ENCODE results near the gene KIF3A.
A peak's percentile ranks its signal among the peaks of the same experiment; 100 is the strongest.

Gene KIF3A

DNA sequence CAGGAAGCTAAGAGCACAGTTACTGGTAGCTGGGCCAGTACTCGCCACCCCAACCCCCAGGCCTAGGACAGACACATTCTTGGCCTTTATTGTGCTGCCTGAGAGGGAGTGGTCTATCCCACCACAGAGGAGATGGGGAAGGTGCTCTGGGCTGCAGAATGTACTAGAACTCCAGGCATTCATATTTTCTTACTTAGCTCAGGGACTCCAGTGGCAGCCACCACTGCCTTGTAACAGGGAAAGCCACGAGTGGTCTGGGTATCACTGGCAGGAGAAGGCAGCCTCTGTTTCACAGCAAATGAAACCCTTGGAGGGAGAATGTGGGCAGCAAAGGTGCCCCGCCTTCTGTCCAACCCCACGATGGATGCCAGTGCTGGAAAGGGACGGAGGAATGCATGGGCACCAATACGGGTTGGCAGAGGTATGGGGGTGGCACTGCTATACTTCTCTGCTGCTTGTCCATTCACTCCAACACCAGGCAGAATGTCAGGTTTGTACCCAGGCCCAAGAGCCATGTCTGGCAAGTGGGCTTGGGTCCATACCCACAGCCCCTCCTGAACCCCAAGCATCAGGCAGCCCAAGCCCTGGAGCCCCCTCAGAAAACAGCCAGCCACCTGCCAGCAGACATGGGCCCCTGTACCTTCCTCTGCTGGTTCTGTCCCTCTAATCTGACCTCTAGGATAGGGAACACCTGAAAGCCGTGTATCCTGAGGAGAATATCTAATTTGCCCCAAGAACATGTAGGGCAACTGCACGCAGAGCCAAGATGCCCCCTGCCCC is 35.1 kb upstream of the KIF3A start:
- H3K4me3 ChIP-seq (ENCODE audit: low read depth, low read length) = no peak overlapping the region
- no peak for DNase-seq (ENCODE audit: low read depth)

GRCh38 chr5:132771503-132771998 is 34.2 kb upstream of the KIF3A start:
- no peak overlapping the region for H3K4me3 ChIP-seq (ENCODE audit: low read depth, low read length)
- peak; percentile 32 for DNase-seq (ENCODE audit: low read depth)

DNA sequence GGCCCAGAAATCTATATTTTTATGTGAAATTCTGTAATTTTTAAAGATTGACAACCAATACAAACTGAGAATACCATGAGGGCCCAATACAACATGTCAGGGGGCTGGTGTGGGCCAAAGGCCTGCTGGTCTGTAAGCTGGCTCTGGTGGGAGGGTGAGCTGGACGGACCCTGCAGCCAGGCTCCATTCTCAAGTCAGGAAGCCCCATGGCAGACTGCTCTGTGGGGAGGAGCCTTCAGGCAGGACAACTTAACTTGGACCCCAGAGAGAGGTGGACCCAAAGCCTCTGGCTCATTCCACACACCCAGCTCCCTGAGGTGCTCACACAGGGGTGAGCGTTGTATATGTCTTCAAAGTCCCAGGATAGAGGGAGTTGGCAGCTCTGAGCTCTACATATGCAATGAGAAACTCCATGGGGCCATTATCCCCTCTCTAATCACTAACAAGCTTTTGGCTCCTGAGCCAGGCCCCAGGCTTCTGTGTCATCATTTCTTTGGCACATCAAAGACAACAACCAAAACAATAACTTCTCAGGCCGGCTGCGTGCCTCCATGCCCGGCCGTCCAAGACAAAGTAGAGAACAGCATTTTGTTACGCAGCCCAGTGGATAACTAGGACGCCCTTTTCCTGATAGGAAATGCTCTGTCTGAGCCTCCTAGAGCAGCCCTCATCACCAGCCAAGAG is 33.3 kb upstream of the KIF3A start:
- DNase-seq (ENCODE audit: low read depth) = no peak
- H3K4me3 ChIP-seq (ENCODE audit: low read depth, low read length) = no peak overlapping the region

DNA sequence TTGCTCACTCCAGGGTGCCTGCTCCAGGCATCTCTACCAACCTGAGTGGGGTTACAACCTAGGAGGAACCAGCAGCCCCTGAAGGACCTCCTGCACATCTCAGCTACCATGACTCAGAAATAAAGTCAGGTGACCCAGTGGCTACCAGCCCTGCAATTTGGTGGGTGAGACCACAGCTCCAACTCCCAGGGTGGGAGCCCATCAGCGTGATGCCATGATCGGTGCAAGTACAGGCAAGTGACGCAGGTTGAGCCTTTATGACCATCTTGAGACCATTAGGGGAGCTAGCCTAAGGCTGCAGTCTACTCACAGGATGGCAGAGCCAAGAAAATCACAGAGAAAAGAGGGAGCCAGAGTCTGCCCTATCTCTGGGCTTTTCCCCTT is 31.1 kb upstream of the KIF3A start:
- no peak overlapping the region for H3K4me3 ChIP-seq (ENCODE audit: low read depth, low read length)
- DNase-seq (ENCODE audit: low read depth) = no peak

DNA sequence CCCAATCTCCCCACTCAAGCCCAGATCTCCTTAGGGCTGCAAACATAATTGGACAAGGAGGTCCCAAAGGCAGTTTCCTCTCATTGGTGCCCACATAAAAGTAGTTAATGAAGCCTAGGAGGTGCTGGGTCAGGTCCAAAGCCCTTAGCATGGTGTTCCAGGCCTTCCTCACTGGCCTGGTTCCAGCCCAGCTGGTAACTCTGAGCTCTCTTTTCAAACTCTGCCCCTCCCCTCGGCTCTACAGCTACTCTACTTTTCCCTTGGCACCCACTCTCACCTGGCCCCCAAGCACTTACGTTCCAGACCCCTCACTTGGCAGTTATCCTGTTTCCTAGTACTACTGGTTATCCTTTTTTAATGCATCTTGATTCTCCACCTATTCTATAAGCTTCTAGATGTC is 29.8 kb upstream of the KIF3A start:
- DNase-seq (ENCODE audit: low read depth) = no peak
- no peak overlapping the region for H3K4me3 ChIP-seq (ENCODE audit: low read depth, low read length)

- H3K4me3 ChIP-seq (ENCODE audit: low read depth, low read length) = no peak overlapping the region
- no peak for DNase-seq (ENCODE audit: low read depth)
These were observed 29.4 kb upstream of the KIF3A start for GRCh38 chr5:132766806-132767055.

DNA sequence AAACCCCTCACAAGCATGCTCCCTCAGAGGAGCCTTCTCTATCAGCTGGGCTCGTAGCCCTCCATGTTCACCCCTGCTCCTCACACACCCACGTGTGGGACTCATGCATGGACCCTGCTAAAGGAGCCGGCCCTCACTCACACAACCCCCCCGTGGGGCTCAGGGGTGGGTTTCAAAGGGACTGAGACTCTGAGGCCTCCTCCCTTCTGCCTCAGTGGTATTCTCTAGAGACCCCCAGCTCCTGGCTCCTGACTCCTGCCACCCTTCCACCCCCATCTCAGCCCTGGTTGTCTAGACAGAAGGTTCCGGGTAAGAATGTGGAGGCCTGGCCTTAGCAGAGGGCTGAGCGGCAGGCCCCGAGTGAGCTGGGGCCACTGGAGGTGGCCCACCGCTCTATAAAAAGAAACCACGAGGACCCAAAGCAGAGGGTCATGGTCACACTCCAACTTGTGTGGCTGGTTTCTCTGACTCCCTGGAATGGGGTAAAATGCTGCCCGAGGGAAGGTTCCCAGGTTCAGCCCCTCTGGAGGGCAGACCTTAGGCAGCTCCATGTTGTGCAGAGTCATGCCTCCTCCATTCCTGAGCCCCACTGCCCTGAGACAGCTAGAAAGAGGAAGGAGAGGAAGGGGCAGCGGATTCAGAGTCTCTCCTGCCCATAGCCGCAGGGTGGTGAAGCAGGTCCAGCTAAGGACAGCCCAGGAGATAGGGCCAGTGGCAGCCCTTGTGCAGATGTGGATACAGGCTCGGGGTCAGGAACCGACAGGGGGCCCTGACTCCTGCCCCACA is 28.9 kb upstream of the KIF3A start:
- no peak overlapping the region for H3K4me3 ChIP-seq (ENCODE audit: low read depth, low read length)
- no peak for DNase-seq (ENCODE audit: low read depth)

DNA sequence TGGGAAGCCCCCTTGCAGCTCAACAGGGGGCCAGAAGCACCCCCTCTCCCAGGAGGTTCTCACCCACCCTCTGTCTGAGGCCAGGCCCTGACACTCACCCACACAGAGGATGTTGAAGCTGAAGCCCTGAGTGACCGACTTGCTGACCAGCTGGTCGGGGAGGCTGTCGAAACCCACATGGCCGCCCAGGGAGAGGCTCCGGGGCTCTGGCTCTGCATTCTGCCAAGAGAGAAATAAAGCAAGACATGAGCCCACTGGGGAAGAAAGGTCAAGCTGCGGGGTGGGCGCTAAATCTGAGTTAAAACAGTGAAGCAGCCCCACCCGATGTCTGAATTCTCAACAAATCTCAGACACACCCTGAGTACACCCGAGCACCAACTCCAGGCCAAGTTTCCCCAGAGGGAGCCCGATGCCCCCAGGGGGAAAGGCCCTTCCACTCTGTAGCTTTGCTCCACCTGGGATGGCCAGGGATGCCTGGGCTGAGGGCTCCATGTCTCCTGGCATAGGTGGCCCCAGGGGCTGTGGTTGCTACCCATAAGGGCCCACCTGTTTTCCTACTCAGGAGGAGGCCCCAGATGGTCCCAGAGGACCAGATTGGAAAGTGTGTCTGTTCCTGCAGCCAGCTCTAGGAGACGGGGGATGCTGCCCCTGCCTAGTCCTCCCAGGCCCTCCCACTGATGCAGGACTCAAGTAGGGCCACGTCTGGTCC is 28.1 kb upstream of the KIF3A start:
- H3K4me3 ChIP-seq (ENCODE audit: low read depth, low read length) = no peak overlapping the region
- DNase-seq (ENCODE audit: low read depth) = no peak

DNA sequence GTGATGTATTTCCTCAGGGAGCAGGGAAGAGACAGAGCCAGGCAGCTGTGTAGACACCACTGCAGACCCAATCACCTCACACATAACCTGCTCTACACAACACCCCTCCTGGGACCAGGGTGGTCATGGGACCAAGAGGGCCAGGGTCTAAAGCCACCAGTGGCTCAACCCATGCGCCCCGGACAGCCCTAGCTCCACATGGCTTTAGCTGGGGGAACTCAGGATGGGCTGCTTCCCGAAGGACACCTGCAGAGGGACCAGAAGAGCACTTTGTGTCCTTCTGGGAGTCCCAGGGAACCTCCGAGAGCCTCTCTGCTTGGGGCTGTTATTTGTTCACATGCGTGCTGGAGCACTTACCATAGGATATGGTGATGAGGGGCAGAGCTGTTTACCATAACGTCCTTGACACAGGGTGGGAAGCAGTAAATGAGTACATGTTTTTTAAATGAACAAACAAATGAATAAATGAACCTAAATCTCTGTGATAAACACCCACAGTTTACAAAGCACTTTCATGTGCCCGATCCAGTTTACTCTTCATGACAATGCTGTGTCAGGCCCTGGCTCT is 27.4 kb upstream of the KIF3A start:
- H3K4me3 ChIP-seq (ENCODE audit: low read depth, low read length) = no peak overlapping the region
- no peak for DNase-seq (ENCODE audit: low read depth)

GRCh38 chr5:132764051-132764450 is 26.7 kb upstream of the KIF3A start:
- DNase-seq (ENCODE audit: low read depth) = no peak
- H3K4me3 ChIP-seq (ENCODE audit: low read depth, low read length) = no peak overlapping the region

GRCh38 chr5:132763181-132764036 is 26.1 kb upstream of the KIF3A start:
- DNase-seq (ENCODE audit: low read depth) = no peak
- no peak overlapping the region for H3K4me3 ChIP-seq (ENCODE audit: low read depth, low read length)

DNA sequence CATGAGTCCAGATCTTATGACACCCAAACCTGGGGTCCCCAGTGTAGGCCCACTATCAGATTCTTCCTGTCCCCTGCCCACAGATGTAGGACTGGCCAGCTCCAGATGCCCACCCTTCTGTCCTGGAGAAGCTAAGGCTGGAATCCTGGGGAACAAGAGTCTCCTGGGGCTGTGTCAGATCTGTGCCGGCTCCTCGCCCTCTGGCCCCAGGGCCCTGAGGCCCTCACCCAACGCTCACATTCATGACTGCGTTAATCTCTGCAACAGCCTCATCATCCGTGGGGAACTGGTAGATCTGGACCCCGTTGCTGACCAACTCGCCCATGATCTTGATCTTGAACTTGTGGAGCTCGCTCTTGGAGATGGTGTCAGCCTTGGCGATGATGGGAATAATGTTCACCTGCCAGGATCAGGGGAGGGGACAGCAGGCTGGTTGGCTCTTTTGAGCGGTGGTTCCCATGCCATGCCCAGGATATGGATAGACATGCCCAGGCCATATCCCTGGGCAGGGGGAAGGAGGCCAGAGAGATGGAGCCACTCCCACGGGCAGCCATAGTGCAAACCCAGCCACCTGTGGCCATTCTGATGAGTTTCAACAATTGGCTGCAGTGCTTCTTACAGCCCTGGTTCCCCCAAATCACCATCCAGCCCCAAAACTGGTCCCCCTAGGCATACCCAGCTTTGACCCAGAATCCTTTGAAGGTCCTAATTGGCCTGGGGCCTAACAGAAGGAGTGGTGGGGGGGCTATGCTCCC is 25.1 kb upstream of the KIF3A start:
- H3K4me3 ChIP-seq (ENCODE audit: low read depth, low read length) = no peak overlapping the region
- no peak for DNase-seq (ENCODE audit: low read depth)

DNA sequence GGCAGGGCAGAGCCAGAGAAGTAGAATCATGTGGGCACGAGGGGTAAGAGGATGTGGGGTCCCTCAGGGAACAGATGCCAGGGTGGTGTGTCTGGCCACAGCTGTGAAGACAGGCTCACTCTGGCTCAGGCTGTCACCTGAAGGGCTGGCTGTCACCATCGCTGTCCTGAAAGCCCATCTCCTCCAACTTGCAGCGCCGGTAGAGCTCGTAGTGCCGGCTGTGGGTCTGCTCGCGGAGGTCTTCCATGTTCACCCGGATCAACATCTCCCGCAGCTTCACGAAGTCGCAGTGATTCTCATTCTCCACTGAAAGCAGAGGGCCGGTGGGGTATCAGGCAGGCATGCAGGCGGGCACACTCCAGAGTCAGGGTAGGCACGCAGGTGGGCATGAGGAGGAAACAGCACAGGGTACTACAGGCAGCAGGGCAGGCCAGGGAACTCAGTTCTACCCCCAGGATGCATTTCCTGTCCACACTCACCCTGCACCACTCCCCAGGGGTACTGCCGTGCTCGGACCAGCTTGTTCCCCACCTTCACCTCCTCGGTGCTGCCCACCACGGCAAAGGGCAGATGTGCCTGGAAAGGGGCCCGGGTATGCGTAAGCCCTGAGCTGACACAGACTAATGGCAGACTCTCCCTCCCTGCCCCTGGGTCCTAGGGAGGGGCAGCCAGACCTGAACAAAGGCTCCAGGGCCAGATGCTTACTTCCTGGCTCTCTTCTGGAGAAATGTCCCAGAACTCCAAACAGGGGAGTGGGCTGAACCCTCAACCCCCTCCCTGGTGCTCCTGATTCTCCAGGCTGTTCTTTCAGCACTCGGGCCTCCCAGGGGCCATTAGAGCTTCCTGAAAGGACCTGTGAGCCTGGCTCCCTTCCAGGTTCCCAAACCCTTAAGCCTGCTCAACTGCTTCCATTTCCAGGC is 24.2 kb upstream of the KIF3A start:
- no peak overlapping the region for H3K4me3 ChIP-seq (ENCODE audit: low read depth, low read length)
- DNase-seq (ENCODE audit: low read depth) = no peak

- H3K4me3 ChIP-seq (ENCODE audit: low read depth, low read length) = no peak overlapping the region
These were observed 23.4 kb upstream of the KIF3A start for GRCh38 chr5:132760601-132761317.

GRCh38 chr5:132760049-132760420 is 22.7 kb upstream of the KIF3A start:
- no peak for DNase-seq (ENCODE audit: low read depth)
- no peak overlapping the region for H3K4me3 ChIP-seq (ENCODE audit: low read depth, low read length)

More at GRCh38 chr5:132760601-132761317, 23.4 kb upstream of the KIF3A start:
- DNase-seq (ENCODE audit: low read depth) = no peak

Data from skeletal muscle cell (primary cell).